Body of pancreas (tissue), 4 donors: ENCODE data around the gene HERC2.

Experiments
- POLR2A ChIP-seq, 3 donors: fragments of 450-650 bp; IDR thresholded peaks; one replicate each; pipeline ENCODE4 v1.6.1; 2016; ENCODE audit warnings: antibody characterized with exemption in 3 of 3, mild to moderate bottlenecking in 2 of 3
- TF ChIP-seq, protein P1 (sequence below), 7 experiments: fragments of 450-650 bp in 4 of 7; fragments of 200-600 bp in 3 of 7; sonication (generic) in 3 of 7; IDR thresholded peaks; one replicate each; pipeline ENCODE4 v1.5.1; 2016 to 2019; ENCODE audit warnings: antibody characterized with exemption in 7 of 7

DNA sequence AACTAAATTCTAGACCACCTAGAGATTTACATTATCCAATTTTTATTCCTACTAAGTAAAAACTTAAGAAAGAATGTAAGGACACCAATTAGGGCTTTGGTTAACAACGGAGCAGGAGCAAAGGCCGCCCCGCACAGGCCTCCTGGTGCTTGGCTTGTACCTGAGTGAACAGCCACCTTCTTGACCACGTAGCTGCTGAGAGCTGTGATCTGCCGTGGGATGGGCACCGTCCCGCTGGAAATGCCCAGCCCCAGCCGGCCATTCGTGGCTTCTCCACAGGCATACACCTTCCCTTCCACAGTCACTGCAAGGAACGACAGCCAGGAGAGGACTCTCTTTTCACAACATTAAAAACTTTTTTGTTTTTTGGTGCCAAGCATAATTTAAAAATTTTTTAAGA lies 143.3 kb downstream of the HERC2 start:
- TF ChIP-seq, protein P1, sequence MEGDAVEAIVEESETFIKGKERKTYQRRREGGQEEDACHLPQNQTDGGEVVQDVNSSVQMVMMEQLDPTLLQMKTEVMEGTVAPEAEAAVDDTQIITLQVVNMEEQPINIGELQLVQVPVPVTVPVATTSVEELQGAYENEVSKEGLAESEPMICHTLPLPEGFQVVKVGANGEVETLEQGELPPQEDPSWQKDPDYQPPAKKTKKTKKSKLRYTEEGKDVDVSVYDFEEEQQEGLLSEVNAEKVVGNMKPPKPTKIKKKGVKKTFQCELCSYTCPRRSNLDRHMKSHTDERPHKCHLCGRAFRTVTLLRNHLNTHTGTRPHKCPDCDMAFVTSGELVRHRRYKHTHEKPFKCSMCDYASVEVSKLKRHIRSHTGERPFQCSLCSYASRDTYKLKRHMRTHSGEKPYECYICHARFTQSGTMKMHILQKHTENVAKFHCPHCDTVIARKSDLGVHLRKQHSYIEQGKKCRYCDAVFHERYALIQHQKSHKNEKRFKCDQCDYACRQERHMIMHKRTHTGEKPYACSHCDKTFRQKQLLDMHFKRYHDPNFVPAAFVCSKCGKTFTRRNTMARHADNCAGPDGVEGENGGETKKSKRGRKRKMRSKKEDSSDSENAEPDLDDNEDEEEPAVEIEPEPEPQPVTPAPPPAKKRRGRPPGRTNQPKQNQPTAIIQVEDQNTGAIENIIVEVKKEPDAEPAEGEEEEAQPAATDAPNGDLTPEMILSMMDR (IDR thresholded peaks at IDR 0.05), result no peak
- no peak for TF ChIP-seq POLR2A (IDR thresholded peaks at IDR 0.05)
